K562 (cell line): ENCODE measurements around the gene CFD. TPM values are rescaled to one million over a fixed set of nuclear protein-coding genes. Genes with fewer than 3 reads are reported as not detected.

Source experiments
- GATA2 ChIP-seq: sonication (generic); formaldehyde crosslinking; IDR thresholded peaks from 2 replicates; pipeline ENCODE4 v1.4.0; 2020; ENCODE audit warnings: mild to moderate bottlenecking, missing genetic modification reagents
- ID3 ChIP-seq, 2 experiments: fragments of 250-450 bp in 1 of 2; fragments of 450-650 bp in 1 of 2; sonication (Bioruptor Pico) in 1 of 2; IDR thresholded peaks; 2 replicates each; pipeline versions ENCODE4 v1.6.1 to v1.8.0; 2016 to 2021; ENCODE audit warnings: mild to moderate bottlenecking in 2 of 2, moderate library complexity in 2 of 2, missing compliant biosample characterization in 1 of 2, missing genetic modification characterization in 1 of 2
- IFI16 ChIP-seq: fragments of 250-450 bp; sonication (Bioruptor Pico); IDR thresholded peaks from 2 replicates; pipeline ENCODE4 v2.1.2; 2022; ENCODE audit warnings: mild to moderate bottlenecking, inconsistent platforms
- LARP7 ChIP-seq: fragments of 450-650 bp; IDR thresholded peaks from 2 replicates; pipeline ENCODE4 v1.6.1; 2016
- NBN ChIP-seq: fragments of 450-650 bp; IDR thresholded peaks from 2 replicates; pipeline ENCODE4 v1.6.1; 2016; ENCODE audit warnings: low read depth, mild to moderate bottlenecking
- NFE2L1 ChIP-seq: fragments of 450-650 bp; IDR thresholded peaks from 2 replicates; pipeline ENCODE4 v1.6.1; 2016; ENCODE audit warnings: missing genetic modification characterization, low read depth, mild to moderate bottlenecking, missing compliant biosample characterization, moderate library complexity, borderline replicate concordance
- PHTF2 ChIP-seq: fragments of 250-450 bp; sonication (Bioruptor Pico); IDR thresholded peaks from 2 replicates; pipeline ENCODE4 v1.5.0; 2021; ENCODE audit warnings: mild to moderate bottlenecking
- POLR2H ChIP-seq: IDR thresholded peaks from 2 replicates; pipeline ENCODE4 v1.6.1; 2016; ENCODE audit warnings: missing genetic modification characterization, low read depth, mild to moderate bottlenecking, control low read depth, missing compliant biosample characterization, moderate library complexity
- RAD51 ChIP-seq: fragments of 450-650 bp; IDR thresholded peaks from 2 replicates; pipeline ENCODE4 v1.7.1; 2016; ENCODE audit warnings: low read depth, mild to moderate bottlenecking, borderline replicate concordance
- RFX1 ChIP-seq: fragments of 450-650 bp; IDR thresholded peaks from 2 replicates; pipeline ENCODE4 v1.6.1; 2016; ENCODE audit warnings: mild to moderate bottlenecking, moderate library complexity
- ZBTB1 ChIP-seq: sonication (generic); formaldehyde crosslinking; IDR thresholded peaks from 2 replicates; pipeline ENCODE4 v1.8.1; 2023; ENCODE audit warnings: missing genetic modification reagents, low read depth, mild to moderate bottlenecking, borderline replicate concordance
- ZNF24 ChIP-seq: fragments of 450-650 bp; IDR thresholded peaks from 2 replicates; pipeline ENCODE4 v1.6.1; 2016
- ZNF655 ChIP-seq: fragments of 250-450 bp; sonication (Bioruptor Pico); IDR thresholded peaks from 2 replicates; pipeline ENCODE4 v1.5.0; 2021
- ZNF780A ChIP-seq: fragments of 250-450 bp; sonication (Bioruptor Pico); IDR thresholded peaks from 2 replicates; pipeline ENCODE4 v1.5.0; 2021; ENCODE audit warnings: mild to moderate bottlenecking
- polyA plus RNA-seq, 8 experiments: library from polyadenylated mRNA; depleted of rRNA in 4 of 8; stranded (reverse) in 5 of 8; unstranded in 3 of 8; fragments of >200 nt; fragmentation: Nextera tagmentation in 2 of 8; fragmentation: Illumina TruSeq in 1 of 8; extraction: Ambion mirVana in 2 of 8; extraction: Trizol in 1 of 8; gene quantifications; 2 replicates each; pipeline versions ENCODE4 v1.2.1 to v1.2.3, GENCODE V29; 2011 to 2014; ENCODE audit warnings: inconsistent platforms in 1 of 8, missing spikeins in 1 of 8
- total RNA-seq, 7 experiments: library from RNA; depleted of rRNA in 6 of 7; stranded (reverse); fragments of >200 nt in 6 of 7; fragmentation: Illumina TruSeq in 2 of 7; extraction: Trizol in 2 of 7; gene quantifications; 2 replicates each; pipeline versions ENCODE4 v1.2.1 to v1.2.3, GENCODE V29; 2011 to 2021; ENCODE audit warnings: low replicate concordance in 1 of 7
- TF ChIP-seq, protein P1 (sequence below): fragments of 450-650 bp; IDR thresholded peaks from 2 replicates; pipeline ENCODE4 v1.6.1; 2016; ENCODE audit warnings: mild to moderate bottlenecking, moderate library complexity

Gene CFD
- total and polyA plus RNA-seq, 9 of the 15 experiments (the other 6 are each of a cell fraction or from before 2014, with no cell fraction given) = 0.52 to 59.4 (median 7.6) TPM

GRCh38 chr19:843180-843835 is 16.2 kb upstream of the CFD start (continued):
- TF ChIP-seq, protein P1, sequence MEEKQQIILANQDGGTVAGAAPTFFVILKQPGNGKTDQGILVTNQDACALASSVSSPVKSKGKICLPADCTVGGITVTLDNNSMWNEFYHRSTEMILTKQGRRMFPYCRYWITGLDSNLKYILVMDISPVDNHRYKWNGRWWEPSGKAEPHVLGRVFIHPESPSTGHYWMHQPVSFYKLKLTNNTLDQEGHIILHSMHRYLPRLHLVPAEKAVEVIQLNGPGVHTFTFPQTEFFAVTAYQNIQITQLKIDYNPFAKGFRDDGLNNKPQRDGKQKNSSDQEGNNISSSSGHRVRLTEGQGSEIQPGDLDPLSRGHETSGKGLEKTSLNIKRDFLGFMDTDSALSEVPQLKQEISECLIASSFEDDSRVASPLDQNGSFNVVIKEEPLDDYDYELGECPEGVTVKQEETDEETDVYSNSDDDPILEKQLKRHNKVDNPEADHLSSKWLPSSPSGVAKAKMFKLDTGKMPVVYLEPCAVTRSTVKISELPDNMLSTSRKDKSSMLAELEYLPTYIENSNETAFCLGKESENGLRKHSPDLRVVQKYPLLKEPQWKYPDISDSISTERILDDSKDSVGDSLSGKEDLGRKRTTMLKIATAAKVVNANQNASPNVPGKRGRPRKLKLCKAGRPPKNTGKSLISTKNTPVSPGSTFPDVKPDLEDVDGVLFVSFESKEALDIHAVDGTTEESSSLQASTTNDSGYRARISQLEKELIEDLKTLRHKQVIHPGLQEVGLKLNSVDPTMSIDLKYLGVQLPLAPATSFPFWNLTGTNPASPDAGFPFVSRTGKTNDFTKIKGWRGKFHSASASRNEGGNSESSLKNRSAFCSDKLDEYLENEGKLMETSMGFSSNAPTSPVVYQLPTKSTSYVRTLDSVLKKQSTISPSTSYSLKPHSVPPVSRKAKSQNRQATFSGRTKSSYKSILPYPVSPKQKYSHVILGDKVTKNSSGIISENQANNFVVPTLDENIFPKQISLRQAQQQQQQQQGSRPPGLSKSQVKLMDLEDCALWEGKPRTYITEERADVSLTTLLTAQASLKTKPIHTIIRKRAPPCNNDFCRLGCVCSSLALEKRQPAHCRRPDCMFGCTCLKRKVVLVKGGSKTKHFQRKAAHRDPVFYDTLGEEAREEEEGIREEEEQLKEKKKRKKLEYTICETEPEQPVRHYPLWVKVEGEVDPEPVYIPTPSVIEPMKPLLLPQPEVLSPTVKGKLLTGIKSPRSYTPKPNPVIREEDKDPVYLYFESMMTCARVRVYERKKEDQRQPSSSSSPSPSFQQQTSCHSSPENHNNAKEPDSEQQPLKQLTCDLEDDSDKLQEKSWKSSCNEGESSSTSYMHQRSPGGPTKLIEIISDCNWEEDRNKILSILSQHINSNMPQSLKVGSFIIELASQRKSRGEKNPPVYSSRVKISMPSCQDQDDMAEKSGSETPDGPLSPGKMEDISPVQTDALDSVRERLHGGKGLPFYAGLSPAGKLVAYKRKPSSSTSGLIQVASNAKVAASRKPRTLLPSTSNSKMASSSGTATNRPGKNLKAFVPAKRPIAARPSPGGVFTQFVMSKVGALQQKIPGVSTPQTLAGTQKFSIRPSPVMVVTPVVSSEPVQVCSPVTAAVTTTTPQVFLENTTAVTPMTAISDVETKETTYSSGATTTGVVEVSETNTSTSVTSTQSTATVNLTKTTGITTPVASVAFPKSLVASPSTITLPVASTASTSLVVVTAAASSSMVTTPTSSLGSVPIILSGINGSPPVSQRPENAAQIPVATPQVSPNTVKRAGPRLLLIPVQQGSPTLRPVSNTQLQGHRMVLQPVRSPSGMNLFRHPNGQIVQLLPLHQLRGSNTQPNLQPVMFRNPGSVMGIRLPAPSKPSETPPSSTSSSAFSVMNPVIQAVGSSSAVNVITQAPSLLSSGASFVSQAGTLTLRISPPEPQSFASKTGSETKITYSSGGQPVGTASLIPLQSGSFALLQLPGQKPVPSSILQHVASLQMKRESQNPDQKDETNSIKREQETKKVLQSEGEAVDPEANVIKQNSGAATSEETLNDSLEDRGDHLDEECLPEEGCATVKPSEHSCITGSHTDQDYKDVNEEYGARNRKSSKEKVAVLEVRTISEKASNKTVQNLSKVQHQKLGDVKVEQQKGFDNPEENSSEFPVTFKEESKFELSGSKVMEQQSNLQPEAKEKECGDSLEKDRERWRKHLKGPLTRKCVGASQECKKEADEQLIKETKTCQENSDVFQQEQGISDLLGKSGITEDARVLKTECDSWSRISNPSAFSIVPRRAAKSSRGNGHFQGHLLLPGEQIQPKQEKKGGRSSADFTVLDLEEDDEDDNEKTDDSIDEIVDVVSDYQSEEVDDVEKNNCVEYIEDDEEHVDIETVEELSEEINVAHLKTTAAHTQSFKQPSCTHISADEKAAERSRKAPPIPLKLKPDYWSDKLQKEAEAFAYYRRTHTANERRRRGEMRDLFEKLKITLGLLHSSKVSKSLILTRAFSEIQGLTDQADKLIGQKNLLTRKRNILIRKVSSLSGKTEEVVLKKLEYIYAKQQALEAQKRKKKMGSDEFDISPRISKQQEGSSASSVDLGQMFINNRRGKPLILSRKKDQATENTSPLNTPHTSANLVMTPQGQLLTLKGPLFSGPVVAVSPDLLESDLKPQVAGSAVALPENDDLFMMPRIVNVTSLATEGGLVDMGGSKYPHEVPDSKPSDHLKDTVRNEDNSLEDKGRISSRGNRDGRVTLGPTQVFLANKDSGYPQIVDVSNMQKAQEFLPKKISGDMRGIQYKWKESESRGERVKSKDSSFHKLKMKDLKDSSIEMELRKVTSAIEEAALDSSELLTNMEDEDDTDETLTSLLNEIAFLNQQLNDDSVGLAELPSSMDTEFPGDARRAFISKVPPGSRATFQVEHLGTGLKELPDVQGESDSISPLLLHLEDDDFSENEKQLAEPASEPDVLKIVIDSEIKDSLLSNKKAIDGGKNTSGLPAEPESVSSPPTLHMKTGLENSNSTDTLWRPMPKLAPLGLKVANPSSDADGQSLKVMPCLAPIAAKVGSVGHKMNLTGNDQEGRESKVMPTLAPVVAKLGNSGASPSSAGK = peak; percentile 98
- TF ChIP-seq PHTF2 = no peak
- TF ChIP-seq NBN = no peak
- no peak for TF ChIP-seq ZNF655
- TF ChIP-seq ZBTB1 = no peak; the same call in 1 of the 2 replicates
- no peak for TF ChIP-seq ZNF780A
- no peak for TF ChIP-seq ID3 (CRISPR knock-in tag; IDR thresholded peaks at IDR 0.05)
- TF ChIP-seq ID3 (tag; IDR thresholded peaks at IDR 0.05) = no peak
- no peak for TF ChIP-seq LARP7
- no peak for TF ChIP-seq RFX1
- TF ChIP-seq ZNF24 = no peak; the same call in 1 of the 2 replicates
- TF ChIP-seq RAD51 = no peak
- TF ChIP-seq NFE2L1 (tag) = no peak
- no peak for TF ChIP-seq POLR2H (tag)
- no peak for TF ChIP-seq IFI16
- TF ChIP-seq GATA2 (CRISPR knock-in tag) = no peak
